Uterus (tissue), 4 donors: ENCODE results near the gene FOXA2. TPM values are rescaled to one million over a fixed set of nuclear protein-coding genes. Genes with fewer than 3 reads are reported as not detected.

Source experiments
- DNase-seq, 2 donors: peaks; one replicate each; pipeline ENCODE4 v3.0.0-alpha.2; 2019 to 2020
- H3K27ac ChIP-seq, 2 donors: fragments of 200-600 bp; sonication (generic); 1 replicate in 1 of 2; 2 replicates in 1 of 2; pipeline ENCODE4 v1.5.1; 2016 to 2018
- H3K27me3 ChIP-seq, 2 donors: fragments of 200-600 bp; sonication (generic); one replicate each; pipeline ENCODE4 v1.5.1; 2018 to 2019; ENCODE audit warnings: control low read depth in 1 of 2
- H3K36me3 ChIP-seq, 2 donors: fragments of 200-600 bp; sonication (generic); one replicate each; pipeline ENCODE4 v1.5.1; 2019; ENCODE audit warnings: control low read depth in 1 of 2
- H3K4me1 ChIP-seq, 2 donors: fragments of 200-600 bp; sonication (generic); one replicate each; pipeline ENCODE4 v1.5.1; 2018 to 2019; ENCODE audit warnings: control low read depth in 1 of 2
- H3K4me3 ChIP-seq, 2 donors: fragments of 200-600 bp; sonication (generic); 1 replicate in 1 of 2; 2 replicates in 1 of 2; pipeline ENCODE4 v1.5.1; 2018 to 2019; ENCODE audit warnings: mild to moderate bottlenecking in 1 of 2
- H3K9me3 ChIP-seq, 2 donors: fragments of 200-600 bp; sonication (generic); one replicate each; pipeline ENCODE4 v1.5.1; 2019; ENCODE audit warnings: control low read depth in 1 of 2
- POLR2A ChIP-seq, 2 donors: fragments of 450-650 bp; IDR thresholded peaks; one replicate each; pipeline ENCODE4 v1.6.1; 2016; ENCODE audit warnings: antibody characterized with exemption in 2 of 2, mild to moderate bottlenecking in 1 of 2, moderate library complexity in 1 of 2
- intact Hi-C: fragments of 100-400 bp; cut with DNase I; formaldehyde crosslinking; loops from one replicate; pipeline ENCODE4 v1.15.1; 2023; ENCODE audit warnings: low total_unique reads
- total RNA-seq, 4 donors: library from RNA; depleted of rRNA in 3 of 4; stranded (reverse); fragments of >200 nt in 3 of 4; gene quantifications; one replicate each; pipeline versions ENCODE4 v1.1.0 to v1.2.4, GENCODE V29; 2014 to 2023
- TF ChIP-seq, protein P1 (sequence below), 4 experiments: fragments of 200-600 bp in 2 of 4; fragments of 450-650 bp in 2 of 4; sonication (generic) in 2 of 4; IDR thresholded peaks; one replicate each; pipeline ENCODE4 v1.5.1; 2016 to 2019; ENCODE audit warnings: antibody characterized with exemption in 4 of 4, mild to moderate bottlenecking in 2 of 4, moderate library complexity in 1 of 4
- donor health status: DM: yes; HTN: yes; CAD: no.

The FOXA2 gene
- total RNA-seq, 4 donors from 2014 or later: 0.14 TPM; not detected in 3

DNA sequence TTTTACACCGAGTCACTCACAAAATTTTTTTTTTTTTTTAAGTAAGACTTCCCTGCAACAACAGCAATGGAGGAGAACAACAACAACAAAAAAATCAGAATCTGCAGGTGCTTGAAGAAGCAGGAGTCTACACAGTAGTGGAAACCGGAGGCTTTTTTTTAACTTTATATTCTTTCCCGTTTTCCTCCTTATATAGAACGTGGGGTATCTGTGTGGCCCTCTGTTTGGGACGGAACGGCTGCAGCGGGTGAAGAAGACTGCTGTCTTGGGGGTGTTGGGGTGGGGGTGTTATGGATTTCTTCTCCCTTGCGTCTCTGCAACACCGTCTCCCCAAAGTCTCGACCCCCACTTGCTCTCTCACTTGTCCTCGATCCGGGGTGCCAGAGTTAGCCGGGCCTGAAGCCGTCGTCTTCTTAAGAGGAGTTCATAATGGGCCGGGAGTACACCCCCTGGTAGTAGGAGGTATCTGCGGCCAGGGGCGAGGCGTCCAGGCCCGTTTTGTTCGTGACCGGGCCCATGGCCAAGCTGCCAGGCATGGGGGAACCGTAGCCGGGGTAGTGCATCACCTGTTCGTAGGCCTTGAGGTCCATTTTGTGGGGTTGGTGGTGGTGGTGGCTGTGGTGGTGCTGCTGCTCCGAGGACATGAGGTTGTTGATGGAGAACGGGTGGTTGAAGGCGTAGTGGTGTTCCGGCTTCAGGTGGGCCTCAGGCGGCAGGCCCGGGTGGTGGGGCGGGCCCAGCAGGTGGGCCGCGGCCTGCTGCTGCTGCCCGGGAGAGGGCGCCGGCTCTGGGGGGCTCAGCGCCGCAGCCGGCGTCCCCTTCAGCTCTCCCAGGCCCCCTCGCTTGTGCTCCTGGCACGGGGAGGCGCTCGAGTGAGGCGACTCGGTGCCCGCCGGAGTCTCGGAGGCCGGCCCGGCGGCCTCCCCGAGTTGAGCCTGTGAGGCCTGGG lies 2.7 kb downstream of the FOXA2 start:
- no peaks in the 10 kb centered on the region for H3K36me3 ChIP-seq
- TF ChIP-seq, protein P1, sequence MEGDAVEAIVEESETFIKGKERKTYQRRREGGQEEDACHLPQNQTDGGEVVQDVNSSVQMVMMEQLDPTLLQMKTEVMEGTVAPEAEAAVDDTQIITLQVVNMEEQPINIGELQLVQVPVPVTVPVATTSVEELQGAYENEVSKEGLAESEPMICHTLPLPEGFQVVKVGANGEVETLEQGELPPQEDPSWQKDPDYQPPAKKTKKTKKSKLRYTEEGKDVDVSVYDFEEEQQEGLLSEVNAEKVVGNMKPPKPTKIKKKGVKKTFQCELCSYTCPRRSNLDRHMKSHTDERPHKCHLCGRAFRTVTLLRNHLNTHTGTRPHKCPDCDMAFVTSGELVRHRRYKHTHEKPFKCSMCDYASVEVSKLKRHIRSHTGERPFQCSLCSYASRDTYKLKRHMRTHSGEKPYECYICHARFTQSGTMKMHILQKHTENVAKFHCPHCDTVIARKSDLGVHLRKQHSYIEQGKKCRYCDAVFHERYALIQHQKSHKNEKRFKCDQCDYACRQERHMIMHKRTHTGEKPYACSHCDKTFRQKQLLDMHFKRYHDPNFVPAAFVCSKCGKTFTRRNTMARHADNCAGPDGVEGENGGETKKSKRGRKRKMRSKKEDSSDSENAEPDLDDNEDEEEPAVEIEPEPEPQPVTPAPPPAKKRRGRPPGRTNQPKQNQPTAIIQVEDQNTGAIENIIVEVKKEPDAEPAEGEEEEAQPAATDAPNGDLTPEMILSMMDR (IDR thresholded peaks at IDR 0.05): no peak
- no peak for TF ChIP-seq POLR2A (IDR thresholded peaks at IDR 0.05)
- no peaks in the 10 kb centered on the region for H3K9me3 ChIP-seq
- no peak for DNase-seq
- peaks cover 0 to 77% of the 10 kb centered on the region in 2 donors for H3K27me3 ChIP-seq
- intact Hi-C loops: no loop called here
- H3K4me1 ChIP-seq: peaks cover 0 to 12% of the 10 kb centered on the region in 2 donors
- H3K27ac ChIP-seq: no peak overlapping the region
- H3K4me3 ChIP-seq: no peak overlapping the region

DNA sequence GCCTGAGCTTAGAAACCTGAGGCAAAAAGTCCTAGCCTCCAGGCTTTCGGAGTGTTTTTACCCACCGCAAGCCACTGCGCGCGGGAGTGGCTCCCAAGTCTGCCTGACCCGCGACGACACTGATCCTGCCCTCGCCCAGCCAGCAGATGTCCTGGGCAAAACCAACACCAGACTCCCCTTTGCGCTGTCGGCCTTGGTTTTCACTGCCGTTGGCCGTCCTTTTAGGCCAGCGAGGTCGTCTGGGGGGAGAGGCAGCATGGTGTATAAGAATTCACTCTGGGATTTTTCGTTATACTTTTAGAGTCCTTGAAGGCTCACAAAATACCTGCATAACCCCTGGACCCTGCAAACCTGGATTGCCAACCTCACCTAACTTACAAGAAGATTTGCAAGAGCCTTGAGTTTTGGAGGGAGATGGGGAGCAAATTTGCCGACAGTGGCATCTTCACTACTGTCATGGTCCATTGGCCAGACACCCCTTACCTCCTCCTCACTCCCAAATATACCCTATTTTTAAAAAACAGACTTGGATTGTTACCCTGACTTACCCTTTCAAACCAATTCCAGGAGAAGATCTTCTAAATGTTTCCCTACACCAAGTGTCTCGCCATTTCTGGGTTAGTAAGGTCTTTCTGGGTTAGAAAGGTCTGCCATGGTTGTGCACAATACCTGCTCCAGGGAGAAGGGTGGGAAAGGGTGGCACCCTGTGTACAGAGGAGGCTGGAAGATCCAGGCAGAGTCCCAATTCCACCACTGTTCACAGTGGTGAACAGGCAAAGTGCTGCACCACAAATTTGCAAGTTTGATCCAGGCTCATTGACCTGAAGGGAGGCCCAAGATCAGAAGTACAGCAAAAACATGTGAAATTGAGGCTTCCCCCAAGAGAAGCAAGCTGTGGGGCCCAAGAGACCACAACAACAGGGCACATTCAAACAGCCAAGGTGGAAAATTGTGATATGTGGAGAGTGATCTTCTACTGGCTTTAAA lies 4.4 kb downstream of the FOXA2 start:
- intact Hi-C loops: no loop called here

DNA sequence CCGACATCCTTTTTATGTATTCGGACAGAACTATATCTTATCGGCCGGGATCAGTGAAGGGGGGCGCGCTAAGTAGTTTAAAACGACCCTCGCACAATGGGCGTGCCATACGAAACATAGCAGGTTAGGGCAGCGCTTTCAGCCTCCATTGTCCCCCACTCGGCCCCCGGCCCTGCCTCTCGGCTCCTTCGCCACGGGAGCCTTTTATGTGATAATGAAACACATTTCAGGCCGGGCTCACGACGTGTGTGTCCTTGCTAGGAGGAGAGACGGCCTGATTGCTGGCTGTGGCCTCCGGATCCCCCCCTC lies 5.3 kb downstream of the FOXA2 start:
- Histone ChIP-seq H3K9me3 (no peaks in the 10 kb centered on the region), H3K27me3 (peaks cover 0 to 85% of the 10 kb centered on the region in 2 donors), H3K36me3 (no peaks in the 10 kb centered on the region), H3K4me3 (no peak overlapping the region), H3K4me1 (peaks cover 0 to 12% of the 10 kb centered on the region in 2 donors), H3K27ac (no peak overlapping the region)
- no peak for DNase-seq
- TF ChIP-seq POLR2A (IDR thresholded peaks at IDR 0.05): no peak
- TF ChIP-seq, protein P1 (IDR thresholded peaks at IDR 0.05): no peak
- intact Hi-C loops: no loop called here

More for the DNA sequence above, 4.4 kb downstream of the FOXA2 start:
- Histone ChIP-seq H3K4me1 (peaks cover 0 to 12% of the 10 kb centered on the region in 2 donors), H3K27ac (no peak overlapping the region), H3K9me3 (no peaks in the 10 kb centered on the region), H3K36me3 (no peaks in the 10 kb centered on the region), H3K4me3 (no peak overlapping the region), H3K27me3 (peaks cover 0 to 80% of the 10 kb centered on the region in 2 donors)
- TF ChIP-seq, protein P1 (IDR thresholded peaks at IDR 0.05): no peak
- DNase-seq: no peak

DNA sequence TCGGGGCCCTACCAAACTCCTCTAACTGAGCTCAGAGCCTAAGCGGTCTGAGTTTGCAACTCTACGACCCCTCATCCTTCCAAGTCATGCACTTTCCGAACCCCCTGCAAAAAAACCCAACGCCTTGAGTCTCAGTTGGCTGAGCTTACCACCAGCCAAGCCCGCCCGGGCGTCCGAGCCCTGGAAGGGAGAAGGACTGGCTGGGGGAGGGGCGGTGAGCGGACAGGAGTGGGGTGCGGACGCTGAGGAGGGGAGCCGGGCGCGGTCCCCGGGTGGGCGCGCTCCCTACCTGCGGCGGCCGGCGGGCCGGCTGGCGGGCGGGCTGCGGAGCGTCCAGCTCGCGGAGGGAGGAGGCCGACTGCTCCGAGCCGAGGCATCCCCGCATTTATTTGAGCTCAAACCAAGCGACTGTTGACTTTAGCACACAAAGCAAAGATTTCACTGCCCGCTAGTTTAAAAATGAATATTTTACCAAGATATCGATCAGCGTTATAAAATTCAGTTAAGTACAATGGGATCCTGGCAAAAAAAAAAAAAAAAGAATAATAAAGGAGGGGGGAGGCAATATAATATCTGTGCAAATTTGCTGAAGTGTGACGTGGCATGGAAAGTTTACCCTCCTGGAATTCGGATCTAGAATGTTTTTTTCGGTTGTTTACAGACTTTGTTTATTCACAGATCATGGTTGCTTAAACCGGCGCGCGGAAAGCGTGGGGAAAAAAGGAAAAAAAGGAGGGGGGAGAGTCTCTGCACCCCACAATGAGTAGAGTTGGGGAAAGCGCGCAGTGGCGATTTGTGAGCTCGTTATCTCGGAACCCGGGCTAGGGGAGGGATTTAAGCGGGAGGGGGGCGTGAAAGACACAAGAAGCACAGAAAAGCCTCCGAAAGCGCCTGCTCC lies 5.9 kb downstream of the FOXA2 start:
- TF ChIP-seq, protein P1 (IDR thresholded peaks at IDR 0.05): no peak
- no peak for TF ChIP-seq POLR2A (IDR thresholded peaks at IDR 0.05)
- no peak for DNase-seq
- Histone ChIP-seq H3K27ac (no peak overlapping the region), H3K9me3 (no peaks in the 10 kb centered on the region), H3K4me3 (no peak overlapping the region), H3K36me3 (no peaks in the 10 kb centered on the region), H3K4me1 (peaks cover 0 to 12% of the 10 kb centered on the region in 2 donors), H3K27me3 (peaks cover 0 to 80% of the 10 kb centered on the region in 2 donors)
- intact Hi-C loops: no loop called here
